GM10248 (cell line): ENCODE measurements around the gene GSTM1.

Source experiments
- CTCF ChIA-PET: fragments of 300-600 bp; sonication (Branson Sonifier 250); formaldehyde crosslinking; extraction: SDS; loops from one replicate; lab custom pipeline; 2021; ENCODE audit warnings: antibody characterized with exemption; lab: Yijun Ruan, JAX
- POLR2A ChIA-PET: fragments of 350-650 bp; sonication (Branson Sonifier 250); formaldehyde crosslinking; extraction: SDS; loops from one replicate; lab custom pipeline; 2020; ENCODE audit warnings: antibody characterized with exemption; lab: Yijun Ruan, JAX
- DNase-seq: peaks from one replicate; pipeline ENCODE4 v3.0.0; 2012; ENCODE audit errors: extremely low spot score
- TF ChIP-seq, protein P1 (sequence below): IDR thresholded peaks from 2 replicates; pipeline ENCODE4 v1.5.1; 2012; ENCODE audit warnings: mild to moderate bottlenecking, low read depth; ENCODE audit errors: extremely low read depth, missing control alignments, control extremely low read depth

GSTM1 gene

DNA sequence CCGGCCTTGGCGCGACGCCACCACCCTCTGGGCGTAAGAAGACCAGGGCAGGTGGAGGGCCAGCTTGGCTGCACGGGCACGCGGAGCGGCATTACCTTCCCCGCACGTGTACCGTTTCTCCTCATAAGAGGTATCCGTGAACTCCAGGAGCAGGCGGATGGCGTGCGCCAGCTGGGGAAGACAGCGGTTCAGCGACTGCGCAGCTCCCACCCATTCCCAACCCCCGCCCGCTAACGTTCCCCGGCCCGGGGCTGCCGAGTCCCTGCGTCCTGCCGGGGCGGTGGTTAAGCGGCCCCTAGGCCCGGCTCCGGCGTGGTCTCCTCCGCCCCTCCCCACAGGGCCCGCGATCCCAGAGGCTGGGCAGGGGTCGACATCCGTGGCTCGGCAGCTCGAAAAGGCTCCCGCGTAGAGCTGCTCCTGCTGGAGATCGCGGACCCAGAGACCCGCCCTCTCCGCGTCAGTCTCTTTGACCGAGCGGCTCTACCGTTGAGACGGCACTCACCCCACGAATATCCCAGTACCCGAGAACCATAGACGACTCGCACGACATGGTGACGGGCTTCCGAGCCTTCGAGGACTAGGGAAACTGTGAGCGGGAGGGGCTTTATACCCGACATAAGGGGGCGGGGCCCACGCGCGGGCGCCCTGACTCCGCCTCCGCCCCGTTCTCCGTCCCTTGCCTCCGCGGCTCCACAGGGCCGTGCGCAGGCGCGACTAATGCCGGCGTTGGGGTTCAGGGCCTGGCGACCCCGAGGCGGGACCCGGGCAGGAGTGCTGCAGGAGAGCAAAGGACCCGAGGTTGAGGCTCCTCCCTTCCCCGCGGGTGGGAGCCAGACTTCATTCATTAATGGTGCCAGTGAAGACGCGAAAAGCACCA lies 52.4 kb downstream of the GSTM1 start:
- TF ChIP-seq, protein P1, sequence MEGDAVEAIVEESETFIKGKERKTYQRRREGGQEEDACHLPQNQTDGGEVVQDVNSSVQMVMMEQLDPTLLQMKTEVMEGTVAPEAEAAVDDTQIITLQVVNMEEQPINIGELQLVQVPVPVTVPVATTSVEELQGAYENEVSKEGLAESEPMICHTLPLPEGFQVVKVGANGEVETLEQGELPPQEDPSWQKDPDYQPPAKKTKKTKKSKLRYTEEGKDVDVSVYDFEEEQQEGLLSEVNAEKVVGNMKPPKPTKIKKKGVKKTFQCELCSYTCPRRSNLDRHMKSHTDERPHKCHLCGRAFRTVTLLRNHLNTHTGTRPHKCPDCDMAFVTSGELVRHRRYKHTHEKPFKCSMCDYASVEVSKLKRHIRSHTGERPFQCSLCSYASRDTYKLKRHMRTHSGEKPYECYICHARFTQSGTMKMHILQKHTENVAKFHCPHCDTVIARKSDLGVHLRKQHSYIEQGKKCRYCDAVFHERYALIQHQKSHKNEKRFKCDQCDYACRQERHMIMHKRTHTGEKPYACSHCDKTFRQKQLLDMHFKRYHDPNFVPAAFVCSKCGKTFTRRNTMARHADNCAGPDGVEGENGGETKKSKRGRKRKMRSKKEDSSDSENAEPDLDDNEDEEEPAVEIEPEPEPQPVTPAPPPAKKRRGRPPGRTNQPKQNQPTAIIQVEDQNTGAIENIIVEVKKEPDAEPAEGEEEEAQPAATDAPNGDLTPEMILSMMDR = no peak
- peak; percentile 82 for DNase-seq
- ChIA-PET POLR2A (interaction anchor here (0.5 to 0.6 kb wide), 2 partner anchors 84 to 114 kb away, joined by 3 read pairs; partner anchors contain the start of gene GSTM4), CTCF (interaction anchor here (0.8 to 1.5 kb wide), 2 partner anchors 9 to 100 kb away, joined by 3 to 4 read pairs; no protein-coding TSS in a partner anchor)

DNA sequence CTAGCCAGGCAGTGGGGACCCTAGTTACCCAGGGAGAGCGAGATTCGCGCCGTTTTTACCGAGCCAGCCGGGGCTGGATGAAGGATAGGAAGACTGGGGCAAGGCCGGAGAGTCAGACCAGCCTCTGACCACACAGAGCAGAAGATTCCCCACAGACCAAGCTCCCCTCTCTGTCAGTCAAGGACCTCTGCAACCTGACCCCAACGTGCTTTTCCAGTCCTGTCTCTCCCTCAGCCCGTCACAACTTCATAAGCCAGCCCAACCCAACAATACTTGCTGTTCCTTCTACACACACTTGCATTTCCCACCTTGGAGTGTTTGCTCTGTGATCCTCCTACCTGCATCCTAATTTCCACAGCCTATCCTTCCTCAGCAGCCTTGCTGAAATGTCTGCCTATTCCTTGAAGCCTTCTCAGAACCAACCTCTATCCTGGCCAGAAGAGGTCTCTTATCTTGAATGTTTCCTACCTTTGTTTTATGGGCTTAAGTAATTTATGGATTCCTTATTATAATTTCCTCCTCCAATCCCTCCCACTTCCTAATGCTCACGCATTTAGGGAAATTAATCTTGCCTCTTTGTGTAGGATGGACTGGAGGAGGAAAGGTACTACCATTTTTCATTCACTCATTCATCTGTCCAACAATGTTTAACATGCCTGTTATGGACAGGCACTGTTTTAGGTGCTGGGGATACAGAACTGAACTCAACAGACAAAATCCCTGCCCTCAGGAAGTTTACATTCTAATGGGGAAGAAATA lies 53.2 kb downstream of the GSTM1 start, which contains the start of gene GSTM3:
Gene GSTM3, minus strand, starts transcription at position 424 of the 759 bp plus-strand sequence. CDS start 751 bp downstream, outside the sequence.
- TF ChIP-seq, protein P1 = no peak
- DNase-seq = no peak
- POLR2A ChIA-PET = no interaction called here
- CTCF ChIA-PET = no interaction called here
